HT1080 (cell line): ENCODE measurements around the gene LMAN1. TPM values are rescaled to one million over a fixed set of nuclear protein-coding genes. Genes with fewer than 3 reads are reported as not detected.

Experiments
- DNase-seq: peaks from one replicate; pipeline ENCODE4 v3.0.0-alpha.2; 2015; ENCODE audit warnings: low read depth
- total RNA-seq: library from RNA; depleted of rRNA; stranded (reverse); fragments of >200 nt; shearing (Covaris generic); gene quantifications from 2 replicates; pipeline ENCODE4 v1.2.3, GENCODE V29; 2014; rRNA removed

Gene LMAN1
- total RNA-seq, 1 experiment from 2014 or later, result 72.2 TPM

DNA sequence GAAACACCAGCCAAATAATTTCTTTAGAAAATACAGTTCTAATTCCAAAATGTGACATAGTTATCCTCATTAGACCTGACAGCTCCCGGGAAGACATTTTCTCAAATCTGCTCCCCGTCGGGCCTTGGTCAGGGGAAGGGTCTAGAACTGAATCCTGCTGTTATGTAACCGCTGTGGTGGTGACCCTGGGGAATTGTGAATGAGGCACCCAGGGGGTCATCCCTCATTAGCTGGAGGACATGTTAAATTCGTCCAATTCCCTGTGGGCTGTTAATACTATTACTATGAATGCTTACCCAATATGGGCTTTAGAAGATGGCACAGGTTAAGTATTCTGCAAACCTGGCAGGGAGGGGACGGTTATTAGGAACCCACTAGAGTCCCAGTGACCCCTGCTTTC lies 52.4 kb downstream of the LMAN1 start:
- no peak for DNase-seq

DNA sequence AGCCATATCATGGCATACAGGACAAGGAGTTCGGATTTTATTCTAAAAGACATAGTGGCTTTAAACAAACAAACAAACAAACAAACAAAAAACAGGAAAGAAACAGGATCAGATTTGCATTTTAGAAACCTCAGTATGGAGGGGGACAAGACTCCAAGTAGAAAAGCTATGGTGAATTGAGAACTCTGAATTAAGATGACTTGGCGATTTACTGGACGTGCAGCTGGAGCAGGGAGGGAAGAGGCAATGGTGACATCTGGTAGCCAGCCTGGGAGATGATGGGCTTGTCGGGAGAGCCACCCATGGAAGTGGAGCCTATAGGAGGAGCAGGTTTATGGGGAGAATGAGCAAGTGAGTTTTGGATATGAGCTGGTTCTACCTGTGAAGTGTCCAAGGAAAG lies 53.8 kb downstream of the LMAN1 start:
- DNase-seq, result no peak

DNA sequence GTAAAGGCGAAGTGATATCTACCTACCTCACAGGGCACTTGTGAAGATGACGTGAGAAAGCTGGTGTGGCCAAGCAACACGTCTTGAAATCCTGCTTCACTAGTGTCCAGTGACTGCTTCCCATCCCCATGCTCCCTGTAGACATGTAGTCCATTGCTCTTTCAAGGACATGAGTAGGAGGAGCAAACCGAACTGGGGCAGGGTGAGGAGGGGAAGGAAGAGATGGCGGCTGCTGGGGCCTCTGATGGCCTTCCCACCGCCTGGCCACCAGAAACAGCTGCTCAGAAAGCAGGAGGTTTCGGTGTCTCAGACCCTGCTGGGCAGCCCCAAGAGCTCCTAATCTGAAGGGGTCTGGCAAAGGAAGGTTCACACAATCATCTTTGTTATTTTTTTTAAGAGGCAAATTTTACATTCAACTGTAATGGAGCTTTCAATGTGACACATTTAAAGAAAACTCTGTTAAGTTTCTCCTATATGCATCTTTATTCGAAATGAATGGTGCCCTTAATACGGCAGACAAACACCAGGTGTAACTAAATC lies 55.3 kb downstream of the LMAN1 start:
- no peak for DNase-seq

- DNase-seq, result no peak
Measured at GRCh38 chr18:59303006-59303405, 56.1 kb downstream of the LMAN1 start.

DNA sequence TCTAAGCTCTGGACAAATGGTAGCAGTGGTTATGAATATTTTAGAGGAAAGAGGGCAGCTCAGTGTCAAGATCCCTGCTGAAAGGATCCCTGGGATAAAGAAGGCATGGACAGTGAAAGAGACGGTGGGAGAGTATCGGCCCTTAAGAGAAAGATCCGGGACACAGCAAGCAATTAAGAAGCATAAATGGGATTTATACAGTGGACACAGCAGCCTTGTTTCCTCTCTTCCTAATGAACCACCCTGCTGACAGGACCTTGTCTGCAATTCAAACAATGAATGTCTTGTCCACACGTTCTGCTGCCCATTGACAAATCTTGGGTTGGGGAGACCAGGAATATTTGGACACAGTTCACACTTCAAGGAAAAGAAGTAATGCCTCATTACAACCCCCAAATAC lies 57.1 kb downstream of the LMAN1 start:
- no peak for DNase-seq

DNA sequence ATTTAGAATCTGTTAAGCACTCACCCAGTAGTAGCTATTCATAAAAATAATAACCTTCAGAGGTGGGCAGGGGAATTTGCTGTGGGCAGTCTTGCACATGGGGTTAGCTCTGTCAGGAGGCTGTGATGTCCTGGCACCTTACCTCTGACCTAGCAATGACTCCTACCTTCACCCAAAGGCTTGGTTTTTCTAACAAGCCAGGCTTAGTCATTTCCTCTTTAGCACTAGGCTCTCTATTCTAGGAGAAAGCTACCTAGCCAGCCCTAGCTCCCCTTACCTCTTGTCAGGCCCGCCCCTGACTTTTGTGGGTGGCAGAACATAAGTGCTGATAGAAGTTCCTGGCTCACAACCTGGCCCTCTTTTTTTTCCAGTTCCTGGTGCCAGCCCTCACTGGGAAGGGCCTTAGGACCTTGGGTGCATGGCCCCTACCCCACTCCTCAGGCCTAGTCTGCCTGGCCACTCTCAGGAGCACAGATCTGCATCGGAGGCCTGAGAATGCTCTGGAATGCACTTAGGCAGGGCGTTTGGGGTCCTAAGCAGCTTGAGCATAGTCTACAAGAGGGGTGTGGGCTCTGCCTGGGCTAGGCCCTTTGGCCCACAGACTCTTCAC lies 58.3 kb downstream of the LMAN1 start:
- peak; percentile 44 for DNase-seq

GRCh38 chr18:59298871-59299270 lies 60.2 kb downstream of the LMAN1 start:
- DNase-seq, result no peak

- DNase-seq, result no peak
Measured at GRCh38 chr18:59293317-59293716, 65.7 kb downstream of the LMAN1 start.

DNA sequence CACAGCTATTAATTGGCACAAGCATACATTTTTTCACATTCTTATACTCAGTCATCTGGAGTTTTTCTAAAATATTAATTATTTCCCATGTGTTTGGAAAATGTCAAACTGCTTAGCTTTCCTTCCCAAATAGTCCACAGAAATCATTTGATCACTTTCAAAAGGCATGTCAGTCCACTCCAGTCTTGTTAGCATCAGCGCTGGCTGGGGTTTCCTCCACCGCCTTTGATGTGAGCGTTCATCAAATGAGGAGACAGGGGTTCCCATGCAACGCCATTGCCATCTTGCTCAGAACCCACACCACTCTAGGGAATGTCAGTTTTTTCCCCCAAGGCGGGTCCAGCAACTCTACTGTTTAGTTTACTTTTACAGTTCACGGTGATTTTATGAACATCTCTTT lies 72.7 kb downstream of the LMAN1 start:
- no peak for DNase-seq

- no peak for DNase-seq
Measured at GRCh38 chr18:59282341-59282740, 76.7 kb downstream of the LMAN1 start.

DNA sequence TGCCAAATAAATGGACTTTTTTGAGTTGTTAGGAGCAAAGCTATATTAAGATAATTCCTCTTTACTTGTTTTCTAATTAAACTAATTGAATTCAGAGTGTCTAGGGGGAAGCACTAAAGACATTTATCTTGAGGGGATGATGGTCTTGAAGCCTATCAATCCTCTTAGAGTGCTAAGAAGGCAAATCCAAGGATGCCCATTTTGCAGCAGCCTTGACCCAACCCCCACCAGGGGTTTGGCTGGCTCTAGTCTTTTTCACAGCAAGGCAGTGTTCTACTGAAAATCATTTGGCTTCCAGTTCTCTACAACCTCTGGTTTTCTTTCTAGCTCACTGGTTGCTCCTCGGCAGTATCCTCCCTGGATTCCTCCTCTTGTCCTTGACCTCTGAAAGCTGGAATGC lies 79.3 kb downstream of the LMAN1 start:
- DNase-seq, result no peak

DNA sequence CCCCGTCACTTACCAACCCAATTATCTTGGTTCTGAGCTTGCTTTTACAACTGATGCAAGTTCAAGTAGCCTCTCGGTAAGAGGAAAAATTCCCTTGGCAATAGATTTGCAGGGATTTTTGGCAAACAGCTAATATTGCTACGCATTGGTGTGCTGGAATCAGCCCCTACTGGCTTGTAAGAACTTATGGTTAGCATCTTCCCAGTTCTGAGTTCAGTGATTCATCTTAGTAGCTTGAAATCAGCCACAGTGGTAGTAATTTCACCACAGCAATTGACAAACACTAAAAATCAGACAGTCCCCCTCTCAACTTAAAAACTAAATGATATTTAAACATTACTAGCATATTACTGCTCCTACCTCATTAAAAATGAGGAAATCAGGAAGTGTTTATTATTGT lies 79.9 kb downstream of the LMAN1 start:
- DNase-seq, result no peak

DNA sequence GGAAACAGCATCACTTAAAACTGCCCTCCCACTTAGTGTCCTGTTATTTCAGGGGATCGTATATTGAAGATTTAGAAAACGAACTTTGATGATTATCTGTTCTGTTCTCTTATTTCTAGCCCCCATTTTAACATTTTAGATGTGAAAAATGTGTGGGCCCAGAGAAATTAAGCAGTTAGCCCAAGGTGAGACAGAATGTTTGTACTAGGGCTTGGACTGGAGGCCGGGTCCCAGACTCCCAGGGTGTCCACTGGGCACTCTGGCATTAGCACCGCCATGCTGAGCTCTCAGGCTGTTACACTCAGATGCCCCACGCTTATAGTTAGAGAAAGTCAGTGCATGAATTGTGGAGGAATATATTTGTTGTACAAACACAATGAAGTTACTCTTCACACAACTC lies 80.3 kb downstream of the LMAN1 start:
- DNase-seq, result no peak

Other genes with a start within 250 kb of the LMAN1 start
- 40.6 and 42.2 TPM in 2 replicates for gene SEC11C, start 219.4 kb downstream of the LMAN1 start, total RNA-seq
- gene GRP, start 139.1 kb downstream of the LMAN1 start, total RNA-seq, result not detected in 2 replicates
- gene RAX, start 85.8 kb downstream of the LMAN1 start, total RNA-seq, result not detected in 2 replicates
- gene CPLX4, start 40.6 kb downstream of the LMAN1 start, total RNA-seq, result not detected in 2 replicates